ENCODE measurements around the gene EEF2KMT. TPM values are rescaled to one million over a fixed set of nuclear protein-coding genes. Genes with fewer than 3 reads are reported as not detected.

Gene EEF2KMT
- total and polyA plus RNA-seq, 2 donors (not counting 1 experiment from before 2014, with no cell fraction given), result 5.4 to 7.9 TPM

- no peak for TF ChIP-seq EZH2 (IDR thresholded peaks at IDR 0.05; ENCODE audit: low read length, missing control alignments)
- TF ChIP-seq, protein P1, sequence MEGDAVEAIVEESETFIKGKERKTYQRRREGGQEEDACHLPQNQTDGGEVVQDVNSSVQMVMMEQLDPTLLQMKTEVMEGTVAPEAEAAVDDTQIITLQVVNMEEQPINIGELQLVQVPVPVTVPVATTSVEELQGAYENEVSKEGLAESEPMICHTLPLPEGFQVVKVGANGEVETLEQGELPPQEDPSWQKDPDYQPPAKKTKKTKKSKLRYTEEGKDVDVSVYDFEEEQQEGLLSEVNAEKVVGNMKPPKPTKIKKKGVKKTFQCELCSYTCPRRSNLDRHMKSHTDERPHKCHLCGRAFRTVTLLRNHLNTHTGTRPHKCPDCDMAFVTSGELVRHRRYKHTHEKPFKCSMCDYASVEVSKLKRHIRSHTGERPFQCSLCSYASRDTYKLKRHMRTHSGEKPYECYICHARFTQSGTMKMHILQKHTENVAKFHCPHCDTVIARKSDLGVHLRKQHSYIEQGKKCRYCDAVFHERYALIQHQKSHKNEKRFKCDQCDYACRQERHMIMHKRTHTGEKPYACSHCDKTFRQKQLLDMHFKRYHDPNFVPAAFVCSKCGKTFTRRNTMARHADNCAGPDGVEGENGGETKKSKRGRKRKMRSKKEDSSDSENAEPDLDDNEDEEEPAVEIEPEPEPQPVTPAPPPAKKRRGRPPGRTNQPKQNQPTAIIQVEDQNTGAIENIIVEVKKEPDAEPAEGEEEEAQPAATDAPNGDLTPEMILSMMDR (conservative IDR thresholded peaks at IDR 0.05 in 1 of 2, IDR thresholded peaks at IDR 0.05 in 1 of 2; ENCODE audit: low read depth in 1 of 2, low read length in 2 of 2), result no peak
- Histone ChIP-seq H3K9me3 (ENCODE audit: control insufficient read depth, insufficient read depth, low read depth, low read length) (no peaks in the 10 kb centered on the region), H3K27ac (ENCODE audit: insufficient read depth, low read length) (no peak overlapping the region), H3K27me3 (ENCODE audit: control insufficient read depth, insufficient read depth, low read length) (peaks cover 12% of the 10 kb centered on the region), H4K20me1 (ENCODE audit: control insufficient read depth, extremely low read depth, insufficient read depth, low read length) (no peaks in the 10 kb centered on the region), H3K4me3 (replicated peaks in 1 of 4; ENCODE audit: control extremely low read depth in 1 of 4, insufficient read depth in 1 of 4, low read depth in 3 of 4, low read length in 4 of 4) (no peak overlapping the region), H3K36me3 (ENCODE audit: control insufficient read depth, insufficient read depth, low read length) (no peaks in the 10 kb centered on the region), H2AFZ (ENCODE audit: low read length) (peak overlapping the region; percentile 12), H3K4me1 (ENCODE audit: control insufficient read depth, extremely low read depth, insufficient read depth, low read length) (no peaks in the 10 kb centered on the region), H3K79me2 (ENCODE audit: control insufficient read depth, insufficient read depth, low read length) (no peaks in the 10 kb centered on the region), H3K9ac (ENCODE audit: insufficient read depth, low read length) (no peak overlapping the region), H3K4me2 (ENCODE audit: extremely low read depth, insufficient read depth, low read length) (no peak overlapping the region)
- no peak for DNase-seq (ENCODE audit: low read depth in 2 of 2)
These were observed 32.3 kb downstream of the EEF2KMT start for GRCh38 chr16:5065326-5065725.

DNA sequence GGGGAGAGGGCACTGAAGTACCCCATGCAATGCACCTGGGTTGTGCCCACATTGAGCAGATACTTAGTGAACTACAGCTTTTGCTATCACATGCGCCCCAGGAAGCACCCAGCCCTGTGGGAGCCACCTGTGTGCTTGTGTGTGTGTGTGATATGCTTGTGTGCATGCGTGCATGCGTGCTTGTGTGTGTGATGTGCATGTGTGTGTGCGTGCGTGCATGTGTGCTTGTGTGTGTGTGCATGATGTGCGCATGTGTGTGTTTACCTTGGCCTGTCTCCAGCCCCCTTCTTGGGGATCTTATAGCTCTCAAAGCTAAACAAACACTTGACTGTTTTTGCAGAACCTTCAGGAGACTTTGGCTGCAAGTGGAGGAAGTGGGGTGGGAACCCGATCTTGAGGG, 32.7 kb downstream of the EEF2KMT start:
- H3K27ac ChIP-seq (ENCODE audit: insufficient read depth, low read length), result no peak overlapping the region
- TF ChIP-seq EZH2 (IDR thresholded peaks at IDR 0.05; ENCODE audit: low read length, missing control alignments), result no peak
- peak in 1 of 2 donors; percentile 47 for DNase-seq (ENCODE audit: low read depth in 2 of 2)
- no peak overlapping the region for H2AFZ ChIP-seq (ENCODE audit: low read length)
- no peaks in the 10 kb centered on the region for H3K9me3 ChIP-seq (ENCODE audit: control insufficient read depth, insufficient read depth, low read depth, low read length)
- no peak overlapping the region for H3K4me3 ChIP-seq (replicated peaks in 1 of 4; ENCODE audit: control extremely low read depth in 1 of 4, insufficient read depth in 1 of 4, low read depth in 3 of 4, low read length in 4 of 4)
- peaks cover 12% of the 10 kb centered on the region for H3K27me3 ChIP-seq (ENCODE audit: control insufficient read depth, insufficient read depth, low read length)
- H3K36me3 ChIP-seq (ENCODE audit: control insufficient read depth, insufficient read depth, low read length), result no peaks in the 10 kb centered on the region
- H3K79me2 ChIP-seq (ENCODE audit: control insufficient read depth, insufficient read depth, low read length), result no peaks in the 10 kb centered on the region
- no peak overlapping the region for H3K9ac ChIP-seq (ENCODE audit: insufficient read depth, low read length)
- no peaks in the 10 kb centered on the region for H4K20me1 ChIP-seq (ENCODE audit: control insufficient read depth, extremely low read depth, insufficient read depth, low read length)
- no peak overlapping the region for H3K4me2 ChIP-seq (ENCODE audit: extremely low read depth, insufficient read depth, low read length)
- no peaks in the 10 kb centered on the region for H3K4me1 ChIP-seq (ENCODE audit: control insufficient read depth, extremely low read depth, insufficient read depth, low read length)

DNA sequence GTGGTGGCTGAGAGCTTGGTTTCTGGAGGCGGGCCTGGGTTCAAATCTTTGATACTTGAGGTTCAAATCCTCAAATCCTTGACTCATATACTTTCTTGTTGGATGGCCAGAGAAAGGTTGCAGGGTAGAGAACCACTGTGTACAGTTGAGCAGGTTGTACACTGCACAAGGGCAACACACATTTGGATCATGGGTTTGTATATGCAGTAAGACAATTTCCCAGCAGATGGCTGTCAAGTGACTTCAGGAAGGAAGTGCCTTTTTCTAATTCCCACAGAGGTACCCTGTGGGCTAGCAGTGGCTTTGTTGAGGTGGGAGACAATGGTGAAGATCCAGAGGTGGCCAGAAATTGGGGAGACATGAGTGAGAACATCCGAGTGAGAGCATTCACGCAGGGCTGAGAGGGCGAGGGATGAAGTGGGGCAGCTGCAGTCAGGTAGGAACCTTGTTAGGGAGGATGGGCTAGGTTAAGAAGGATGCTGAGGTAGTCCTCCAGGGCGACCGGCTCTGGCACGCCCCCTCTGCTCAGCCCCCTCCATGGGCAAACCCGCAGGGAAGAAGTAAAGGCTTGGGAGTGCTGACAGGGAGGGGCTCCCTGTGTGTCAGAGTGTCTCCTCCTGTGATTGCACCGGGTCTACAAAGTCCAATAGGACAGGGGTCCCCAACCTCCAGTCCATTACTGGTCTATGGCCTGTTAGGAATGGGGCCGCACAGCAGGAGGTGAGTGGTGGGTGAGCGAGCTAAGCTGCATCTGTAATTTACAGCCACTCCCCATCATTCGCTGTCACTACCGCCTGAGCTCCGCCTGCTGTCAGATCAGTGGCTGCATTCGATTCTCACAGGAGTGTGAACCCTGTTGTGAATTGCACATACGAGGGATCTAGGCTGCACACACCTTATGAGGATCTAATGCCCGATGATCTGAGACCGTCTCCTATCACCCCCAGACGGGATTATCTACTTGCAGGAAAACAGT, 34.5 kb downstream of the EEF2KMT start:
- H3K4me2 ChIP-seq (ENCODE audit: extremely low read depth, insufficient read depth, low read length), result no peak overlapping the region
- no peak overlapping the region for H2AFZ ChIP-seq (ENCODE audit: low read length)
- no peaks in the 10 kb centered on the region for H3K36me3 ChIP-seq (ENCODE audit: control insufficient read depth, insufficient read depth, low read length)
- H3K27ac ChIP-seq (ENCODE audit: insufficient read depth, low read length), result no peak overlapping the region
- TF ChIP-seq, protein P1 (conservative IDR thresholded peaks at IDR 0.05 in 1 of 2, IDR thresholded peaks at IDR 0.05 in 1 of 2; ENCODE audit: low read depth in 1 of 2, low read length in 2 of 2), result peak in 1 of 2 donors; percentile 3
- no peak for TF ChIP-seq EZH2 (IDR thresholded peaks at IDR 0.05; ENCODE audit: low read length, missing control alignments)
- no peak overlapping the region for H3K4me3 ChIP-seq (replicated peaks in 1 of 4; ENCODE audit: control extremely low read depth in 1 of 4, insufficient read depth in 1 of 4, low read depth in 3 of 4, low read length in 4 of 4)
- H3K9ac ChIP-seq (ENCODE audit: insufficient read depth, low read length), result no peak overlapping the region
- no peaks in the 10 kb centered on the region for H3K4me1 ChIP-seq (ENCODE audit: control insufficient read depth, extremely low read depth, insufficient read depth, low read length)
- H4K20me1 ChIP-seq (ENCODE audit: control insufficient read depth, extremely low read depth, insufficient read depth, low read length), result no peaks in the 10 kb centered on the region
- no peaks in the 10 kb centered on the region for H3K79me2 ChIP-seq (ENCODE audit: control insufficient read depth, insufficient read depth, low read length)
- H3K9me3 ChIP-seq (ENCODE audit: control insufficient read depth, insufficient read depth, low read depth, low read length), result no peaks in the 10 kb centered on the region
- H3K27me3 ChIP-seq (ENCODE audit: control insufficient read depth, insufficient read depth, low read length), result peaks cover 12% of the 10 kb centered on the region
- no peak for DNase-seq (ENCODE audit: low read depth in 2 of 2)

All from fibroblast of lung (primary cell).